ENCODE measurements around the gene INSC. TPM values are rescaled to one million over a fixed set of nuclear protein-coding genes. Genes with fewer than 3 reads are reported as not detected.
A peak's percentile ranks its signal among the peaks of the same experiment; 100 is the strongest.

INSC gene
- total and polyA plus RNA-seq, 2 of the 4 experiments (the other 2 are of a cell fraction) = 0.53 to 1.4 TPM

DNA sequence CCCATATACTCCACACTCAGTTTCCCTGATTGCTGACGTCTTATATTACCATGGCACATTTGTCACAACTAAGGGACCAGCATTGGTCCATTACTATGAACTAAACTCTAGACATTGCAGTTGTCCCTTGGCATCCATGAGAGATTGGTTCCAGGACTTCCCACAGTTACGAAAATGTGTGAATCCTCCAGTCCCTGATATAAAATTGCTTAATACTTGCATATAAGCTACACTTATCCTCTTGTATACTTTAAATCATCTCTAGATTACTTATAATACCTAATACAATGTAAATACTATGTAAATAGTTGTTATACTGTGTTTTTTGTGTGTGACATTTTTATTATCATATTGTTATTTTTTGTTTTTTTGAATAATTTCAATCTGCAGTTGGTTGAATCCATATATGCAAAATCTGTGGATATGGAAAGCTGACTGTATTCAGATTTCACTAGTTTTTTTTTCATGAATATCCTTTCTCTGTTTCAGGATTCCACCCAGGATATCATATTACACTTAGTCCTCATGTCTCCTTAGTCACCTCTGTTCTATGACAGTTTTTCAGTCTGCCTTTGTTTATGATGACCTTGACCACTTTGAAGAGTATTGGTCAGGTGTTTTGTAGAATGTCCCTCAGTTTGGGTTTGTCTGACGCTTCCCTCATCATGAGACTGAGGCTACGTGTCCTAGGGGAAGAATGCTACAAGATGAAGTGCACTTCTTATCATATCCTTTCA, 55.3 kb downstream of the INSC start (continued):
- no peak for TF ChIP-seq MXI1 (IDR thresholded peaks at IDR 0.05; ENCODE audit: borderline replicate concordance, low read depth, low read length)
- TF ChIP-seq MAFK (IDR thresholded peaks at IDR 0.05; ENCODE audit: low read depth, low read length) = no peak

DNA sequence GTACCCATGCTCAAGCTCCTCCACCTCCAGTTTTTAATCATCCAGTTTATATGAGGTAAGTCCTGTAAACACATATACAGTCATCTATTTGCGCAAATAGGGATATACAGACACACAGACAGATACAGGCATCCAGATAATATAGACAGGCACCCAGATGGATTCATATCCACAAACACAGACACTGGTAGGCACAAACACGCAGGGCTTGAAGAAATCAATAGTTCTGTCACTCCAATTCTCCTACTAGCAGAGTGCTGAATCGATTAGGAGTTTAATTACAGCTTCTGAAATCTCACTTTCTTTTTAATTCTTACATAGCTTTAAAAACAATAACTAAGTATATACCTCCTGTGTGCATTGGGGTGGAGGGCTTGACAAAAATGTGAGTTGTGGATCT, 56.0 kb downstream of the INSC start:
- Histone ChIP-seq H2BK120ac (ENCODE audit: low read depth, low read length) (no peak overlapping the region), H3K56ac (ENCODE audit: extremely low read depth, insufficient read depth, low read length) (no peak overlapping the region), H3K4me2 (ENCODE audit: low read depth, low read length) (no peak overlapping the region), H2BK5ac (ENCODE audit: low read depth, low read length, poor library complexity, severe bottlenecking) (no peak overlapping the region), H2AFZ (replicated peaks; ENCODE audit: low read length, poor library complexity) (no peak overlapping the region), H3K23ac (ENCODE audit: low read depth, low read length) (no peak overlapping the region), H3K27ac (ENCODE audit: insufficient read depth, low read length) (no peak overlapping the region), H2BK15ac (ENCODE audit: low read depth, low read length) (peak overlapping the region; percentile 93; the same call in 1 of the 3 replicates), H4K91ac (ENCODE audit: insufficient read depth, low read depth, low read length) (no peak overlapping the region), H4K20me1 (ENCODE audit: insufficient read depth, low read length) (no peaks in the 10 kb centered on the region), H2AK5ac (ENCODE audit: low read depth, low read length) (no peak overlapping the region), H3K36me3 (ENCODE audit: control insufficient read depth, insufficient read depth, low read length) (no peaks in the 10 kb centered on the region), H3K14ac (replicated peaks; ENCODE audit: low read depth, low read length) (no peak overlapping the region), H3K79me1 (ENCODE audit: low read depth in 1 of 2, low read length in 2 of 2) (no peaks in the 10 kb centered on the region; a peak in 1 of 4 replicates), H3K4me3 (ENCODE audit: insufficient read depth, low read depth, low read length) (no peak overlapping the region), H3K4ac (ENCODE audit: low read depth, low read length) (peak overlapping the region; percentile 11; the same call in 1 of the 2 replicates), H3K9ac (ENCODE audit: low read depth, low read length) (no peak overlapping the region), H4K8ac (ENCODE audit: low read depth in 2 of 2, low read length in 2 of 2) (no peak overlapping the region), H3K18ac (ENCODE audit: low read depth, low read length) (peak overlapping the region; percentile 45; the same call in 1 of the 2 replicates), H4K5ac (ENCODE audit: low read depth, low read length) (no peak overlapping the region), H3K4me1 (ENCODE audit: control insufficient read depth, insufficient read depth, low read length) (peaks cover 7% of the 10 kb centered on the region), H2BK20ac (ENCODE audit: low read depth, low read length) (peak overlapping the region; percentile 77), H3K9me1 (ENCODE audit: insufficient read depth, low read length) (peaks cover 6% of the 10 kb centered on the region; the same call in 1 of the 2 replicates), H2AK9ac (replicated peaks; ENCODE audit: low read depth, low read length, poor library complexity) (no peak overlapping the region), H3K27me3 (ENCODE audit: control insufficient read depth, insufficient read depth, low read length) (no peaks in the 10 kb centered on the region), H3K9me3 (ENCODE audit: control insufficient read depth, insufficient read depth, low read length) (no peaks in the 10 kb centered on the region)
- WGBS, 2 experiments (ENCODE audit: extremely low coverage in 2 of 2, insufficient read length in 1 of 2) = no CpG with 5 or more reads among the region's 3 CpGs
- BruUV-seq (replicated peaks) = no TSS peak
- CTCF ChIA-PET = no interaction called here
- TF ChIP-seq POLR2A (IDR thresholded peaks at IDR 0.05; ENCODE audit: low read depth, low read length) (no peak), CEBPB (IDR thresholded peaks at IDR 0.05; ENCODE audit: low read depth, low read length) (peak; percentile 15; the same call in 1 of the 2 replicates)
- ATAC-seq (ENCODE audit: low read depth) = peak; percentile 35
- intact Hi-C loops (cut with micrococcal nuclease) = no loop called here
- in situ Hi-C loops (cut with MboI; ENCODE audit: low sequenced_read_pairs) = no loop called here
- dilution Hi-C loops (cut with HindIII; ENCODE audit: low sequenced_read_pairs, unreplicated experiment) = no loop called here
- DNase-seq = no peak
- POLR2A ChIA-PET (ENCODE audit: unreplicated experiment) = no interaction called here
